GM21576 (cell line): ENCODE results near the gene TMEM272.
A peak's percentile ranks its signal among the peaks of the same experiment; 100 is the strongest.

Experiments
- ATAC-seq: cut with Tn5 transposase; IDR thresholded peaks from one replicate; pipeline ENCODE4 v1.9.1; 2021; ENCODE audit warnings: mild to moderate bottlenecking, moderate library complexity; ENCODE audit not compliant: unreplicated experiment

The TMEM272 gene

GRCh38 chr13:51856027-51856736, 11.2 kb upstream of the TMEM272 start:
- ATAC-seq: no peak

- ATAC-seq: no peak
Measured at GRCh38 chr13:51849145-51850101, 4.4 kb upstream of the TMEM272 start.

GRCh38 chr13:51848674-51849073, 3.7 kb upstream of the TMEM272 start:
- no peak for ATAC-seq

- ATAC-seq: no peak
Measured at GRCh38 chr13:51846756-51847155, 1.8 kb upstream of the TMEM272 start.

DNA sequence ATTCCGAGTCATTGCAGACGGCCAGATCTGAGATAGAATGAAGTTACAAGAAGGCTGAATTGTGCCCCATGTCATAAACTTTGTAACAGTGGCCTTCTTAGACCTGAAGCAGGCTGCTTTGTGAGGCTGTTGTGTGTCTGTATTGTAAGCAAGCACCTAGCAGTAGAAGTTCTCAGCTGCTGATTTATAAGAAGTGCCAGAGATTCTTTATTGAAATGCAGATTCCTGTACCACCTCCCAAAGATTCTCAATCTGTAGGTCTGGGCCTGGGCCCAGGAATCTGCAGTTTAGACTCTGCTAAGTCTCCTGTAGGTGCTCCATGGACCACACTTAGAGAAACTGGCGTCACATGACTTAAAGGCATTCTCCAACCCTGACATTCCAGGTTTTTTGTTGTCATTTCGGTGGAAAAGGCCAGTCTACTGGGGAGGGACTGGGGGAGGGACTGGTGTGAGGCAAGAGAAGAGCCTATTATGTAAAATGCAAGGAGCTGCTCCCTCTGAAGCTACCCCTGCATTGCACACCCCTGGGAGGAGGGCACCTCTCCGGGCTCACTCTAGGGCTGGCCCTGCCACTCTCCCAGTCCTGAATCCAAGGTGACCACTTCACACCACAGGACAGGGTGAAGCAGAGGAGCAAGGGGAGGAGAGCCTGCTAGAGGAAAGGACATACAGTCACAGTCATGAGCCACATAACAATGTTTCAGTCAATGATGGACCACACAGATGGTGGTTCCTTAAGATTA, 769 bp upstream of the TMEM272 start:
- no peak for ATAC-seq

DNA sequence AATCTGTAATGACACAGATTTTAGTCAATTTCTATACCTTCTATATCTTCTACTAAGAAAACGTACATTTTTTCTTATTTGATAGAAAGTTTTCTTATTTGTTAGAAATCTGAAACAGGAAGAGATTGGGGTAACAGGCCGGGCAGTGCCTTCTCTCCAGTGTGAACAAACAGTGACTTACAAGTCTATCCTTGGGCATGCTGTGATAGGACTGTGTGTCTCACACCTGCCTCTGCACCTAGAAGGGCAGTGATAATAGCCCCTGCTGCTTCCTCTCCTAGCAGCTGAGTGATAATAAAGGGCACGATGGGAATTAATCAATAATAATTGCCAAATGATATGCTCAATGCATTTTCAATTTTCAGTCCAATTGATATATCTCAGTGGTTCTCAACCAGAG, 1.4 kb downstream of the TMEM272 start:
- ATAC-seq: no peak

DNA sequence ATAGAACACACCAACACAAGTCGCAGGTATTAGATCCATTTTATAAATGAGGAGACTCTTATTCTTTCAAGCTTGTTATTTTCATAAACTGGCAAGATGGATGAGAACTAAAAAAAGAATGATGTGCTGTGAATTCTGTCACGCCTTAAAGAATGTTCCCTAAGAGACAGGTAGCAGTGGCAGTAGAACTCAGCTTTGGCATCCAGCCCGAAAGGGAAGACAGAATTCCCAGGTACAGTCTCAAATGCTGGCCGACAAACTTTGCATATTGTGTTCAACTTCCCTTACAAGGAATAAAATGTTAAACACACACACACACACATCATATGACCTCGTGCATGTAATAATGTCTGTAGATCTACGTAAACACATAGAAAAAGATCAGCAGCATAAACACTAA, 3.2 kb downstream of the TMEM272 start:
- ATAC-seq: no peak

- ATAC-seq: no peak
Measured at GRCh38 chr13:51840917-51841316, 4.1 kb downstream of the TMEM272 start.

- no peak for ATAC-seq
Measured at GRCh38 chr13:51839711-51840540, 5.1 kb downstream of the TMEM272 start.

DNA sequence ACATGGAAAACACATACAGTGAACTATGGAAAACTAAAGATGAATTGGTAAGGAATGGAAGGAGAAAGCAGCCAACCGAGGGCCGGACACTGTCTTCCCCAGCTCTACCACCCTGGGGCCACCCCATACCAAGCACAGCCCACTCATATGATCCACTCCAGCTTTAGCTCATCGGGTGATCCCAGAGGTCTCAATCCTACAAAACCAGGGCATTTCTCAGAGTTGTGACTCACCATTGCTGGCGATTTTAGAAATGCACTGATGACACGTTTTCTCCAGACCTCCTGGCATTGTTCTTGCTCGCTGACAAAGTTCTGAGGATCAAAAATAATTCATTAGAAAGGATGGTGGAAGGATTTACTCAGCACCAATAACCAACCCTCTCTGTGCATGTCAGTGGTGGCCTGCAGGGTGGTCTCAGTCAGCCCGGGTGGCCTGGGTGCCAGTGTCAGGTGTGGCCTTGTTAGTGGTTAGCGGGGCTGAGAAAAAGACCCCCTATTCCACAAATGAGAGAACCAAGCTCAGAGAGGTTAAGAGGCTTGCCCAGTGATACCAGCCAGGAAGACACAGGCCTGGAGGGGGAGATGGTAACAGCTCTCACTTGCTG, 6.6 kb downstream of the TMEM272 start:
- no peak for ATAC-seq

DNA sequence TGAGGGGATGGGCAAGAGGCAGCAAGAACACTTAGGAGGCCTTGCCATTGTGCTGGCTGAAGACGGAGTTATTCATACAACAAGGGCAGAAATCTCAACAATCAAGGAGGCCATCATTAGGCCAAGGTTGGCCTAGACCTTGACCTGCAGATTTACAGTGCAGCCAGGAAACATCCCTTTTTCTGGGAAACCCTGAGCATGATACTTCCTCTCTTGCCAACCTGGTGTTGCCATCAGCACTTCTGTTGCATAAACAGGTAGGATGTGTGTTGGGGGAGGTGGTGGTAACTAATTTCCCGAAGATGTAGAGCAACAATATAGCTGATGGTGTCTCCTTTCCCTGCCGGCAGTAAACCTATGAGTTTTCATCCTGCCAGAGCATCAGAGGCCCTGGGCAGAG, 8.0 kb downstream of the TMEM272 start:
- no peak for ATAC-seq

- no peak for ATAC-seq
Measured at GRCh38 chr13:51834581-51835171, 10.3 kb downstream of the TMEM272 start.

GRCh38 chr13:51833980-51834379, 11.0 kb downstream of the TMEM272 start:
- ATAC-seq: no peak

DNA sequence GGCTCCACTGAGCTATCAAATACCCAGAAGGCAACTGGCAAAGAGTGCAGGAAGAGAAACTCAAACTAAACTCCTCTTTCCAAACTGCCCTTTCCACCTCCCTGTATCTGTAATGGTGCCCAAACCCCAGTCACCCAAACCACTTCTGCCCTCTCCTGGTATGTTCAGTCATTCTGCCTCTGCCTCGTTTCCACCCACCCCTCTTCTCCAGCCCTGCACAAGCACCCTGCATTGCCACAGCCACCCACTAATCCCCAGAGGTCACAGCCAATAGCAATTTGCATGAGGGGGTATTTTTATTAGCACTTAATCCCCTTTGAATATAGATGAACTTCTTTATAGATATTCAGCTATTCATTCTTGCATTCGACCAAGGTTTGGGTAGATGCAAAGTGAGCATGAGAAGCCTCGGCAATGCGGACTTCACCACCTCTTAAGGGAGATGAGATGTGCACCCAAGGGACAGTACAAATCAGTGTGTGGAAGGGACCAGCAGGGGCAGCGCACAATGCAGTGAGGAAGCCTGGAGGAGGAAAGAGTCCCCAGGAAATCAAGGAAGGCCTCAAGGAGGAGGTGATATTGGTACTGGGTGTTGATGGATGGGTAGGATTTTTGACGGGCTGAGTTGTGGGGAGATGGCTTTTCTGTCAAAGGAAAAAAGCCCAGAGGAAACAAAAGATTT, 12.4 kb downstream of the TMEM272 start:
- ATAC-seq: peak; percentile 72

DNA sequence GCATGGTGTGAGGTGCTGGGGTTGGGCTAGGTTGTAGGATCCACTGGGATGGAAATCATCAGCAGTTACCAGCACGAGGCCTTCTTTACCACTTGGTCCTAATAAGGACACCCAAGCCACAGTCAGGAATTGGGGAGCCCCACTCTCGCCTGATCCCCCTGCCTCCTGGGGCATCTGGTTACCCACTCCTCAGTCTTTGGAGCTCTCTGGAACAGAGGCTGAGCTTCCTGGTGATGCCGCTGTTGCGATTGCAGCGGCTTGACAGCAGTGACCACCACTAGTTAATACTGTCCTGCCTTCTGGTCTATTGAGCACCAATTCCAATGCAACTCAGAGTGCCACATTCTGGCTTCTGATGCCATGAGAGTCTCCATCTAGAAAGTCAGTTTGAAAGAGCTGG, 13.5 kb downstream of the TMEM272 start:
- ATAC-seq: no peak

- ATAC-seq: no peak
Measured at GRCh38 chr13:51829568-51829899, 15.4 kb downstream of the TMEM272 start.

DNA sequence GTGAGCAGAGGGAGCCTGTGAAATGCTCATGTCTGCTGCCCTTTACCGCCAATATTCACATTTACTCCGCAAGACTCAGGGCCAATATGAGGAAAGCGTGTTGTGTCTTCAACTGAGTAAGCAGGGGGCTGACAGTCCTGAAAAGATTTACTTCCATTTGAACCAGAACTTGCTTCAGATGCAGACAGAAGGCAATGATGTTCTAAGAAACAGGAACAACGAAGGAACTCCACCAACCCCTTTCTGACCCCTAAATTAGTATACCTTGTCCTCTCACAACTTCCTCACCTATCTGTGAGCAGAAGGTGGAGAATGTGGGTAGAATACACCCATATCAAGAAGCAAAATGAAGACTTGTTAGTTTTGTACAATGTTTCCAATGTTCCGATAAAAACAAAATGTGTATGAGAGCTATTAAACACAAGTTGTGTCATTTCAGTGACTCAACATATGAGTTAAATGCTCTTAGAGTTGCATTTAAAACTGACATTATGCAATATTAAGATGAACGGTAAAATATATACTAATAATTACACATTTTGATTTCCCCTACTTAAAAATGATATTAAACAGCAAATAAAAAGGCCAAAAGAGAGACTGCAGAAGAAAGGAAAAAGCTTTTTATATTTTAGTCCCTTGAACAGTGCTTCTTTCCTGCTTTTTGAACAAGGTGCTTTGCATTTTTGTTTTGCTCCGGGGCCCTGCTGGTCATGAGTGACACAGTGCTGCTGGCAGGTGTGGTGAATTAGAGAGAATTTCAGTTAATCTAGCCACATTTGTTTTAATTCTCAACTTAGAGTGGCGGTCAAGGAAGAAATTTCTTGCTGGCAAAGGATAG, 16.0 kb downstream of the TMEM272 start:
- ATAC-seq: no peak

DNA sequence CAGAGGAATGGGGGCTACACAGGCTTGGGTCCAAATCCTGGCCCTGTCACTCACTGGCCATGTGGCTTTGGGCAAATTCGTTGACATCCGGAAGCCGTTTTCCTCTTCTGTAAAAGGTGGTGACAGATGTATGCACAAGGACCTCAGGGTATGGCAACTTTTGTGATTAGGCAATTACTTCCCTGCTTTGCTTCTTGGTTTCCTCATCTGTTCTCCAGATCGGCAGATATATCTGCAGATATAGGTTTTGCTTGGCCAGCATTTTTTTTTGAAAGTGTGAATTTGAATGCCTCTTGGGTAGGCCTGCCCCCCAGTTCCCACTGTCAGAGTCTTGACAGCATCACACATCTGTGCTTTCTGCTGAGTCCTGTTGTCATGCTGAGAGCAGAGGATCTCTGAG, 17.7 kb downstream of the TMEM272 start:
- ATAC-seq: no peak
